Measurements from ENCODE around the gene AMER2.

AMER2 gene

GRCh38 chr13:25132751-25133390, 39.2 kb downstream of the AMER2 start:
- DNase-seq (ENCODE audit: low read depth): no peak
- TF ChIP-seq, protein P1, sequence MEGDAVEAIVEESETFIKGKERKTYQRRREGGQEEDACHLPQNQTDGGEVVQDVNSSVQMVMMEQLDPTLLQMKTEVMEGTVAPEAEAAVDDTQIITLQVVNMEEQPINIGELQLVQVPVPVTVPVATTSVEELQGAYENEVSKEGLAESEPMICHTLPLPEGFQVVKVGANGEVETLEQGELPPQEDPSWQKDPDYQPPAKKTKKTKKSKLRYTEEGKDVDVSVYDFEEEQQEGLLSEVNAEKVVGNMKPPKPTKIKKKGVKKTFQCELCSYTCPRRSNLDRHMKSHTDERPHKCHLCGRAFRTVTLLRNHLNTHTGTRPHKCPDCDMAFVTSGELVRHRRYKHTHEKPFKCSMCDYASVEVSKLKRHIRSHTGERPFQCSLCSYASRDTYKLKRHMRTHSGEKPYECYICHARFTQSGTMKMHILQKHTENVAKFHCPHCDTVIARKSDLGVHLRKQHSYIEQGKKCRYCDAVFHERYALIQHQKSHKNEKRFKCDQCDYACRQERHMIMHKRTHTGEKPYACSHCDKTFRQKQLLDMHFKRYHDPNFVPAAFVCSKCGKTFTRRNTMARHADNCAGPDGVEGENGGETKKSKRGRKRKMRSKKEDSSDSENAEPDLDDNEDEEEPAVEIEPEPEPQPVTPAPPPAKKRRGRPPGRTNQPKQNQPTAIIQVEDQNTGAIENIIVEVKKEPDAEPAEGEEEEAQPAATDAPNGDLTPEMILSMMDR (IDR thresholded peaks at IDR 0.05; ENCODE audit: insufficient read depth, low read depth, low read length, missing control alignments): no peak
- H3K4me3 ChIP-seq (ENCODE audit: low read depth, low read length): no peak overlapping the region

GRCh38 chr13:25131881-25132420, 40.1 kb downstream of the AMER2 start:
- H3K4me3 ChIP-seq (ENCODE audit: low read depth, low read length): no peak overlapping the region
- TF ChIP-seq, protein P1 (IDR thresholded peaks at IDR 0.05; ENCODE audit: insufficient read depth, low read depth, low read length, missing control alignments): no peak
- no peak for DNase-seq (ENCODE audit: low read depth)

- TF ChIP-seq, protein P1 (IDR thresholded peaks at IDR 0.05; ENCODE audit: insufficient read depth, low read depth, low read length, missing control alignments): no peak
- no peak for DNase-seq (ENCODE audit: low read depth)
Measured at GRCh38 chr13:25130944-25131343, 41.1 kb downstream of the AMER2 start.

DNA sequence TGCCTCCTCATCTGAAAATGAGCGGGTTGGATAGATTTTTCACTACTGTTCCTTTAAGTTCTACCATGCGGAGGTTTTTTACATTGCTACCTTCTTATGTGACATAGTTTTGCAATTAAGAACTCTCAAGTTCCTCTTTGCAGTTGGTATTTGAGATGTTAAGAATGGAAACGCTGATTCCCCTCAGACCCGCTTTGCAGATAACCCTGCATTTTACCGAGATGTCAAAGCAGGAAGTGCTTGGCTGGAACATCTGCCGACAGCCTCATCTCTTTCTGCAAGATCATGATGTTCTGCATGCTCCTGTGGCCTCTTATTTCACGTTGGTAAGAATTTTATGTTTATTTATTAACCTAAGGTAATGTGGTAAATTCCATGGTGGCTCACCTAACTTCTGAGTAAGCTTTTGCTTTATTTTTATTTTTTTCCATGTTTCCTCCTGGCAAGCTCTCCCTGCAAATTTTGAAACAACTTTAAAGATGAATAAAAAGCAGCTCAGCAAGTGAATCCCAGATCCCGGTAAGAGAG, 53.6 kb downstream of the AMER2 start:
- no peak overlapping the region for H3K4me3 ChIP-seq (ENCODE audit: low read depth, low read length)
- TF ChIP-seq, protein P1 (IDR thresholded peaks at IDR 0.05; ENCODE audit: insufficient read depth, low read depth, low read length, missing control alignments): no peak
- DNase-seq (ENCODE audit: low read depth): no peak

More at GRCh38 chr13:25130944-25131343, 41.1 kb downstream of the AMER2 start:
- H3K4me3 ChIP-seq (ENCODE audit: low read depth, low read length): no peak overlapping the region

GRCh38 chr13:25117312-25117711, 54.8 kb downstream of the AMER2 start:
- TF ChIP-seq, protein P1 (IDR thresholded peaks at IDR 0.05; ENCODE audit: insufficient read depth, low read depth, low read length, missing control alignments): no peak
- H3K4me3 ChIP-seq (ENCODE audit: low read depth, low read length): no peak overlapping the region
- DNase-seq (ENCODE audit: low read depth): no peak

DNA sequence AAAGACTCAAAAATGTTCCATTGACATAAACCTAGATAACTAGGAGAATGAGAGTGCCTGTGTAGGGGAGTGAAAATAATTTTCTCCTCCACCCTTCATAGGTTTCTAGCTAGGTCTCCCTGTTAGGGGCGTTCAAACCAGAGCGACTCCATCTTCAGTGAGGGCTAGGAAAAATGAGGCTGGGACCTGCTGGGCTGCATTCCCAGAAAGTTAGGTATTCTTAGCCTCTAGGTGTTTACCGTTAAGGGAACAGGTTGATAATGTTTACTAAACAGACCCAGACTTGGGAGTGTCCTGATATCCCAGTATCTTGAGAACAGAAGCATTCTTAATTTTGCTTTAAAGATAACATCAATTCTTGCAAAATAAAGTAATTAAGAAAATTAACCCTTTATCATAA, 56.0 kb downstream of the AMER2 start:
- no peak for DNase-seq (ENCODE audit: low read depth)
- no peak overlapping the region for H3K4me3 ChIP-seq (ENCODE audit: low read depth, low read length)
- TF ChIP-seq, protein P1 (IDR thresholded peaks at IDR 0.05; ENCODE audit: insufficient read depth, low read depth, low read length, missing control alignments): no peak

Data from GM12865 (cell line).